Activated naive CD8-positive, alpha-beta T cell treated with anti-CD3 and anti-CD28 coated beads, Interleukin-2, amount 10 ng/mL, durations not matched to agents 7 days and 5 days (primary cell): ENCODE data around the gene MLIP. TPM values are rescaled to one million over a fixed set of nuclear protein-coding genes. Genes with fewer than 3 reads are reported as not detected.

Experiments
- ATAC-seq: fragments of 150-1000 bp; cut with Tn5 transposase; one replicate; pipeline ENCODE4 v1.10.0; 2021; ENCODE audit warnings: low read depth, moderate library complexity
- POLR2A ChIA-PET: fragments of 350-600 bp; sonication (Branson Sonifier 250); formaldehyde crosslinking; loops from one replicate; lab custom pipeline; 2021; ENCODE audit warnings: antibody characterized with exemption; lab: Charles Lee
- DNase-seq: peaks from one replicate; pipeline ENCODE4 v3.0.0; 2021
- H3K27ac Mint-ChIP-seq: one replicate; pipeline ENCODE4 v1.8.0; 2022; ENCODE audit warnings: mild to moderate bottlenecking, mixed read lengths
- H3K27me3 Mint-ChIP-seq: one replicate; pipeline ENCODE4 v1.8.0; 2022; ENCODE audit warnings: mild to moderate bottlenecking, moderate library complexity, mixed read lengths
- H3K36me3 Mint-ChIP-seq: one replicate; pipeline ENCODE4 v1.8.0; 2021; ENCODE audit warnings: mild to moderate bottlenecking, mixed read lengths
- H3K4me1 Mint-ChIP-seq: one replicate; pipeline ENCODE4 v1.8.0; 2021; ENCODE audit warnings: mixed read lengths
- H3K4me3 Mint-ChIP-seq: one replicate; pipeline ENCODE4 v1.8.0; 2022; ENCODE audit warnings: mild to moderate bottlenecking, moderate library complexity, mixed read lengths
- H3K9me3 Mint-ChIP-seq: one replicate; pipeline ENCODE4 v1.8.0; 2021; ENCODE audit warnings: mixed read lengths
- total RNA-seq, 2 experiments: library from RNA; stranded (reverse); gene quantifications; one replicate each; pipeline ENCODE4 v1.2.3, GENCODE V29; 2021

Gene MLIP
- total RNA-seq, 2 experiments from 2014 or later = not detected

- Mint-ChIP-seq H3K36me3 (no peaks in the 10 kb centered on the region), H3K9me3 (no peaks in the 10 kb centered on the region), H3K4me3 (no peak overlapping the region), H3K27ac (no peak overlapping the region), H3K4me1 (no peaks in the 10 kb centered on the region), H3K27me3 (no peaks in the 10 kb centered on the region)
- no peak for DNase-seq
- POLR2A ChIA-PET = no interaction called here
- ATAC-seq = no peak
Measured at GRCh38 chr6:54135665-54136369, 24.6 kb downstream of the MLIP start.

DNA sequence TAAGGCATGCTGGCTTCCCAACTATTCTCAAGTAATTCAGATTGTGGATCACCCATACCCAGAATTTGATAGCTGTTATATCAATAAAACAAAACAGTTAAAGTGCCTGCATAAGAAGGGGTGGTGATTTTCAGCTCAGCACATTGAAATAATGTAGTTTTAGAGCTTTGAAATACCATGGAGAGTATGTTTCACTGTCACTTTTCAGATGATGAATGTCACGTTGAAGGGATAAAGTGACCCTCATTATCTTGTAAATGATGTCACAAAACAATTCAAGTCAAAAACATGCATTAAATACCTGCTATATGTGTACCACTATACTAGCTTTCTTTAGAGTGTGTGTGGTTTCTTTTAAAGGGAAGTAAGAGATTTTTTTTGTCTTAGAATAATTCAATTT is 27.6 kb downstream of the MLIP start:
- POLR2A ChIA-PET = no interaction called here
- Mint-ChIP-seq H3K9me3 (no peaks in the 10 kb centered on the region), H3K36me3 (no peaks in the 10 kb centered on the region), H3K4me3 (no peak overlapping the region), H3K27ac (no peak overlapping the region), H3K27me3 (no peaks in the 10 kb centered on the region), H3K4me1 (no peaks in the 10 kb centered on the region)
- no peak for DNase-seq
- no peak for ATAC-seq

DNA sequence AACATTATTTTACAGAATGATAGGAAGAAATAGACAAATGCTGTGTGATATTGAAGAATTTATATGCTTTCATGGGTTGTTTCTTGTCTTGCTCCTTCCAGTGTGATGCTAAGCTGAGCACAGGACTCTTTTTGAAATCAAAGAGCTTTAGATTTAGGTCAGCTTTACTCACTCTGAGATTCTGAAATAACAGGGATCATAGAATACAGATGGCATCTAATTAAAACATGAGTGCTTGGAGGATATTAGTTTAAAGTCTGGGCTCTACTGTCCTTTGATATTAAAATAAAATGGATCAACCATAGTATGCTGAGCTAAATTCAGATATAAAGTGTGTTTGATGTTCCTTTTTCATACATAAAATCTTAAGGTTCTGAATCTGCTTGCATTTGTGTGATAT is 29.6 kb downstream of the MLIP start:
- no peak overlapping the region for H3K27ac Mint-ChIP-seq
- H3K4me3 Mint-ChIP-seq = no peak overlapping the region
- DNase-seq (no peak), ATAC-seq (no peak)
- H3K27me3 Mint-ChIP-seq = no peaks in the 10 kb centered on the region
- no peaks in the 10 kb centered on the region for H3K36me3 Mint-ChIP-seq
- no peaks in the 10 kb centered on the region for H3K4me1 Mint-ChIP-seq
- no peaks in the 10 kb centered on the region for H3K9me3 Mint-ChIP-seq
- POLR2A ChIA-PET = no interaction called here

GRCh38 chr6:54142889-54143519 is 31.8 kb downstream of the MLIP start:
- H3K27ac Mint-ChIP-seq = no peak overlapping the region

GRCh38 chr6:54151861-54152260 is 40.6 kb downstream of the MLIP start:
- Mint-ChIP-seq H3K4me3 (no peak overlapping the region), H3K27ac (no peak overlapping the region), H3K4me1 (no peaks in the 10 kb centered on the region), H3K9me3 (no peaks in the 10 kb centered on the region), H3K36me3 (no peaks in the 10 kb centered on the region), H3K27me3 (no peaks in the 10 kb centered on the region)
- ATAC-seq (no peak), DNase-seq (no peak)
- POLR2A ChIA-PET = no interaction called here

More at GRCh38 chr6:54142889-54143519, 31.8 kb downstream of the MLIP start:
- no peak for ATAC-seq
- Mint-ChIP-seq H3K9me3 (no peaks in the 10 kb centered on the region), H3K27me3 (no peaks in the 10 kb centered on the region), H3K4me3 (no peak overlapping the region), H3K4me1 (no peaks in the 10 kb centered on the region), H3K36me3 (no peaks in the 10 kb centered on the region)
- DNase-seq = no peak
- POLR2A ChIA-PET = no interaction called here

GRCh38 chr6:54156650-54157250 is 45.5 kb downstream of the MLIP start:
- DNase-seq = no peak
- Mint-ChIP-seq H3K27me3 (no peaks in the 10 kb centered on the region), H3K27ac (no peak overlapping the region), H3K4me3 (no peak overlapping the region), H3K4me1 (no peaks in the 10 kb centered on the region), H3K36me3 (no peaks in the 10 kb centered on the region), H3K9me3 (peaks cover 1% of the 10 kb centered on the region)
- POLR2A ChIA-PET = no interaction called here
- ATAC-seq = no peak

GRCh38 chr6:54157405-54157804 is 46.2 kb downstream of the MLIP start:
- Mint-ChIP-seq H3K4me3 (no peak overlapping the region), H3K27me3 (no peaks in the 10 kb centered on the region), H3K9me3 (peaks cover 1% of the 10 kb centered on the region), H3K36me3 (no peaks in the 10 kb centered on the region), H3K4me1 (no peaks in the 10 kb centered on the region), H3K27ac (no peak overlapping the region)
- ATAC-seq (no peak), DNase-seq (no peak)
- POLR2A ChIA-PET = no interaction called here

GRCh38 chr6:54173089-54173488 is 61.8 kb downstream of the MLIP start:
- Mint-ChIP-seq H3K27ac (no peak overlapping the region), H3K36me3 (no peaks in the 10 kb centered on the region), H3K9me3 (no peaks in the 10 kb centered on the region), H3K4me3 (no peak overlapping the region), H3K27me3 (no peaks in the 10 kb centered on the region), H3K4me1 (no peaks in the 10 kb centered on the region)
- ATAC-seq = no peak
- POLR2A ChIA-PET = no interaction called here
- DNase-seq = no peak

DNA sequence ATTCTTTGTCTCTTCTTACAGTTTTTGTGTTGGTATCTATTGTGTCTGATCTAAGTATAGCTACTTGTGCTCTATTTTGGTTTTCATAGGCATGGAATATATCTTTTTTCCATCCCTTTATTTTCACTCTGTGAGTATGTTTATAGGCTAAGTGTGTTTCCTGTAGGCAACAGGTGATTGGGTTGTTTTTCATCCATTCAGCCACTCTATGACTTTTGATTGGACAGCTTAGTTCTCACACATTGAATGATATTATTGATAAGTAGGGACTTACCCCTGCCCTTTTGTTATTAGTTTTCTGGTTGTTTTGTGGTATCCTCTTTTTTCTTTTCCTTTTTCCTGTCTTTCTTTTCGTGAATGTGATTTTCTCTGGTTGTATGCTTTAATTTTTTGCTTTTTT is 67.9 kb downstream of the MLIP start:
- H3K27me3 Mint-ChIP-seq = no peaks in the 10 kb centered on the region
- no peak for DNase-seq
- no peak for ATAC-seq
- POLR2A ChIA-PET = no interaction called here
- H3K4me1 Mint-ChIP-seq = no peaks in the 10 kb centered on the region
- H3K4me3 Mint-ChIP-seq = no peak overlapping the region
- H3K36me3 Mint-ChIP-seq = no peaks in the 10 kb centered on the region
- no peak overlapping the region for H3K27ac Mint-ChIP-seq
- no peaks in the 10 kb centered on the region for H3K9me3 Mint-ChIP-seq

DNA sequence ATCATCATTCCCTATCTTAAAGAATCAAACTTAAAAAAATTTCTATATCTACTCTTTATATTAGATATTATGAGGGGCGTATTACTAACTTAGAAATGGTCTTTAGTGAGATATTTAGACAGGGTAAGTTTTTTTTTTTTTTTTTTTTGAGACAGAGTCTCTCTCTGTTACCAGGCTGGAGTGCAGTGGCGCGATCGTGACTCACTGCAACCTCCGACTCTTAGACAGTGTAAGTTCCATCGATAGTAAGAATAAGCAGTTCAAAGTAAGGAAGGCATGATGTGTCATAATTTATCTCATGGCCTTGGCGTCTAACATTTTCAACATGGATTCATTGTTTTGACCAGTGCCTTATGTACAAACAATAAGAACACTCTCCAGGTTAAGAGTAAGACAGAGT is 72.4 kb downstream of the MLIP start:
- Mint-ChIP-seq H3K9me3 (no peaks in the 10 kb centered on the region), H3K4me1 (no peaks in the 10 kb centered on the region), H3K36me3 (no peaks in the 10 kb centered on the region), H3K27me3 (no peaks in the 10 kb centered on the region), H3K4me3 (no peak overlapping the region), H3K27ac (no peak overlapping the region)
- DNase-seq = no peak
- POLR2A ChIA-PET = no interaction called here
- ATAC-seq = no peak

GRCh38 chr6:54185885-54186284 is 74.6 kb downstream of the MLIP start:
- POLR2A ChIA-PET = no interaction called here
- Mint-ChIP-seq H3K9me3 (peaks cover 1% of the 10 kb centered on the region), H3K4me3 (no peak overlapping the region), H3K4me1 (no peaks in the 10 kb centered on the region), H3K36me3 (no peaks in the 10 kb centered on the region), H3K27me3 (no peaks in the 10 kb centered on the region), H3K27ac (no peak overlapping the region)
- ATAC-seq (no peak), DNase-seq (no peak)

DNA sequence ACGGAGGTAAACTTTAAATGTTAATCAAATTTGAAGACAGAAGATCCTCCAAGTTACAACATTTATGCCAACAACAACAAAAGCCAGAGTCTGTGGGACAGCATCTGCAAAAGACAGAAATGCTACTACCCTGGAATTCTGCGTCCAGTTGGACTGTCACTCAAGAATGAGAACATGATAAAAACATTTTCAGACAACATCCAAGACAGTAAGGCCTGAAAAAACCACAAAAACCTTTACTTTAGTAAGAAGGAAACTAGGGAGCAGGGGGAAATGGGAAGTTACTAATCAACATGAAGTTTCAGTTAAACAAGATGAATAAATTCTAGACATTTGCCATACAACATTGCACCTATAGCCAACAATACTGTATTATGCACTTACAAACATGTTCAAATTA is 77.6 kb downstream of the MLIP start:
- H3K9me3 Mint-ChIP-seq = peaks cover 1% of the 10 kb centered on the region
- no peak for ATAC-seq
- no peaks in the 10 kb centered on the region for H3K36me3 Mint-ChIP-seq
- no peaks in the 10 kb centered on the region for H3K4me1 Mint-ChIP-seq
- POLR2A ChIA-PET = no interaction called here
- no peak for DNase-seq
- no peak overlapping the region for H3K27ac Mint-ChIP-seq
- no peak overlapping the region for H3K4me3 Mint-ChIP-seq
- H3K27me3 Mint-ChIP-seq = no peaks in the 10 kb centered on the region

GRCh38 chr6:54191461-54191860 is 80.2 kb downstream of the MLIP start:
- ATAC-seq = no peak
- POLR2A ChIA-PET = no interaction called here

GRCh38 chr6:54192993-54193392 is 81.8 kb downstream of the MLIP start:
- no peak overlapping the region for H3K27ac Mint-ChIP-seq
- no peaks in the 10 kb centered on the region for H3K27me3 Mint-ChIP-seq
- ATAC-seq (no peak), DNase-seq (no peak)
- POLR2A ChIA-PET = no interaction called here
- H3K4me1 Mint-ChIP-seq = no peaks in the 10 kb centered on the region
- peaks cover 1% of the 10 kb centered on the region for H3K9me3 Mint-ChIP-seq
- no peaks in the 10 kb centered on the region for H3K36me3 Mint-ChIP-seq
- no peak overlapping the region for H3K4me3 Mint-ChIP-seq

More at GRCh38 chr6:54191461-54191860, 80.2 kb downstream of the MLIP start:
- H3K27me3 Mint-ChIP-seq = no peaks in the 10 kb centered on the region
- no peak overlapping the region for H3K4me3 Mint-ChIP-seq
- H3K4me1 Mint-ChIP-seq = no peaks in the 10 kb centered on the region
- no peak for DNase-seq
- H3K9me3 Mint-ChIP-seq = peaks cover 1% of the 10 kb centered on the region
- no peak overlapping the region for H3K27ac Mint-ChIP-seq
- H3K36me3 Mint-ChIP-seq = no peaks in the 10 kb centered on the region
